ENCODE results near the gene EN2. TPM values are rescaled to one million over a fixed set of nuclear protein-coding genes. Genes with fewer than 3 reads are reported as not detected.

EN2 gene
- total RNA-seq, 1 experiment from 2014 or later, result not detected

- POLR2A ChIA-PET (ENCODE audit: unreplicated experiment), result no interaction called here
- no peak overlapping the region for H3K4me2 ChIP-seq
- H3K4me1 ChIP-seq (replicated peaks; ENCODE audit: insufficient read depth), result no peaks in the 10 kb centered on the region
- no peak overlapping the region for H3K27ac ChIP-seq
- intact Hi-C loops (cut with micrococcal nuclease; ENCODE audit: unreplicated experiment), result no loop called here
- no peak overlapping the region for H2AFZ ChIP-seq
- no peaks in the 10 kb centered on the region for H3K9me3 ChIP-seq (ENCODE audit: insufficient read depth, low read depth)
- no peaks in the 10 kb centered on the region for H3F3A ChIP-seq (ENCODE audit: insufficient read depth, low read depth)
- no peaks in the 10 kb centered on the region; the same call in 1 of the 2 replicates for H4K20me1 ChIP-seq (ENCODE audit: insufficient read depth)
- H3K79me2 ChIP-seq (ENCODE audit: low read depth), result no peaks in the 10 kb centered on the region
- H3K36me3 ChIP-seq (ENCODE audit: low read depth), result no peaks in the 10 kb centered on the region
- no peak for DNase-seq
- H3K9me2 ChIP-seq (ENCODE audit: insufficient read depth), result no peaks in the 10 kb centered on the region
- peaks cover 99% of the 10 kb centered on the region for H3K27me3 ChIP-seq (ENCODE audit: insufficient read depth, low read depth)
- BruUV-seq (replicated peaks), result no TSS peak
- H3K4me3 ChIP-seq, result no peak overlapping the region
- TF ChIP-seq EZH2 (IDR thresholded peaks at IDR 0.05; ENCODE audit: low read depth), result no peak
- TF ChIP-seq, protein P1, sequence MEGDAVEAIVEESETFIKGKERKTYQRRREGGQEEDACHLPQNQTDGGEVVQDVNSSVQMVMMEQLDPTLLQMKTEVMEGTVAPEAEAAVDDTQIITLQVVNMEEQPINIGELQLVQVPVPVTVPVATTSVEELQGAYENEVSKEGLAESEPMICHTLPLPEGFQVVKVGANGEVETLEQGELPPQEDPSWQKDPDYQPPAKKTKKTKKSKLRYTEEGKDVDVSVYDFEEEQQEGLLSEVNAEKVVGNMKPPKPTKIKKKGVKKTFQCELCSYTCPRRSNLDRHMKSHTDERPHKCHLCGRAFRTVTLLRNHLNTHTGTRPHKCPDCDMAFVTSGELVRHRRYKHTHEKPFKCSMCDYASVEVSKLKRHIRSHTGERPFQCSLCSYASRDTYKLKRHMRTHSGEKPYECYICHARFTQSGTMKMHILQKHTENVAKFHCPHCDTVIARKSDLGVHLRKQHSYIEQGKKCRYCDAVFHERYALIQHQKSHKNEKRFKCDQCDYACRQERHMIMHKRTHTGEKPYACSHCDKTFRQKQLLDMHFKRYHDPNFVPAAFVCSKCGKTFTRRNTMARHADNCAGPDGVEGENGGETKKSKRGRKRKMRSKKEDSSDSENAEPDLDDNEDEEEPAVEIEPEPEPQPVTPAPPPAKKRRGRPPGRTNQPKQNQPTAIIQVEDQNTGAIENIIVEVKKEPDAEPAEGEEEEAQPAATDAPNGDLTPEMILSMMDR (conservative IDR thresholded peaks at IDR 0.05), result no peak
- CTCF ChIA-PET, result no interaction called here
These were observed 8.3 kb downstream of the EN2 start for GRCh38 chr7:155466142-155466813.

DNA sequence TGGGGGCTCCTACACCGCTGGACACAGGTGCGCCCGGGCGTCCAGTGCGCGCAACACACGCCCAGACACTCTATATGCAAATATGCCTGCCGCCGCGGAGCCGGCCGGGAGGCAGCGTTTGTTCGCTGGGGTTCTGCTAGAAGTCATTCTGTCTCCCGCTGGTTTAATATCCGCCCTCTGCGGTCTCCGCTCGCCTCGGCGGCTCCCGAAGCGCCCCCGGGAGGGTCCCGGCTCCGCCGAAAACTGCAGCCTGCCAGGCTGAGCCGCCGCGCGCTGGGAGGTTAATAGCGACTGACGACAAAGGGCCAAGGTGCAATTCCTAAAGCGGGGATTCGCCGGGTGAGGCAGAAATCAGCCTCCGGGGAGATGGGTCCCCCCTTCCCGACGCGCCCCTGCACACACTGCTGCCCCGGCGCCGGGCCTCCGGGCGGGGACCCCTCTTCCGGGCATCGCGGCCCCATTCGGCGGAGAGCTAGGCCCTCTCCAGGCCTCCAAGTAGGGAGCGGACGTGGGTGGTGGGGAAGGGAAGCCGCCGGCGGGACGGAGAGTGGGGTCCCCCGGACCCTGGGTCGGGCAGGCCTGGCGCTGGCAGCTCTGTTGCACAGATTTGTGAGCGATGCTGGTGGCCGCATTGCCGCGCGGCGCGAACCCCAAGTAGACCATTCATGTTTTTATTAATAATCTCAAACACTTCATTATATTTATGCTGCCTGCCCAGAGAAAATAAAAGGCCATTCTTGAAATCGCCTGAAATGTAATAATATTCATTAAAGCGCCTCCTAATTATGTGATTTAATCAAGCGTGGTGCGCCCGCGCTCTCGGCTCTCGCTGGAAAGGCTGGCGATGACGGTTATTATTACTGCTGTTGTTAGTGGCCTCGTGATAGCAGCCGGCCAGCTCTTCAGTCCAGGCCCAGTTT is 9.1 kb downstream of the EN2 start:
- ChIA-PET POLR2A (ENCODE audit: unreplicated experiment) (no interaction called here), CTCF (no interaction called here)
- intact Hi-C loops (cut with micrococcal nuclease; ENCODE audit: unreplicated experiment), result no loop called here
- TF ChIP-seq, protein P1 (conservative IDR thresholded peaks at IDR 0.05), result no peak
- no peak for TF ChIP-seq EZH2 (IDR thresholded peaks at IDR 0.05; ENCODE audit: low read depth)
- H3K9me2 ChIP-seq (ENCODE audit: insufficient read depth), result no peaks in the 10 kb centered on the region
- no peak overlapping the region for H3K27ac ChIP-seq
- no peaks in the 10 kb centered on the region for H3F3A ChIP-seq (ENCODE audit: insufficient read depth, low read depth)
- H4K20me1 ChIP-seq (ENCODE audit: insufficient read depth), result no peaks in the 10 kb centered on the region; the same call in 1 of the 2 replicates
- no peak overlapping the region for H3K4me3 ChIP-seq
- H3K27me3 ChIP-seq (ENCODE audit: insufficient read depth, low read depth), result peaks cover 99% of the 10 kb centered on the region
- H3K36me3 ChIP-seq (ENCODE audit: low read depth), result no peaks in the 10 kb centered on the region
- no peak overlapping the region for H2AFZ ChIP-seq
- DNase-seq, result no peak
- no peaks in the 10 kb centered on the region for H3K4me1 ChIP-seq (replicated peaks; ENCODE audit: insufficient read depth)
- no TSS peak for BruUV-seq (replicated peaks)
- no peaks in the 10 kb centered on the region for H3K9me3 ChIP-seq (ENCODE audit: insufficient read depth, low read depth)
- no peak overlapping the region for H3K4me2 ChIP-seq
- H3K79me2 ChIP-seq (ENCODE audit: low read depth), result no peaks in the 10 kb centered on the region

GRCh38 chr7:155467846-155468784 is 10.2 kb downstream of the EN2 start:
- peaks cover 99% of the 10 kb centered on the region for H3K27me3 ChIP-seq (ENCODE audit: insufficient read depth, low read depth)
- H3K4me3 ChIP-seq, result no peak overlapping the region
- TF ChIP-seq, protein P1 (conservative IDR thresholded peaks at IDR 0.05), result no peak
- no peak for TF ChIP-seq EZH2 (IDR thresholded peaks at IDR 0.05; ENCODE audit: low read depth)
- H4K20me1 ChIP-seq (ENCODE audit: insufficient read depth), result no peaks in the 10 kb centered on the region; the same call in 1 of the 2 replicates
- H3K79me2 ChIP-seq (ENCODE audit: low read depth), result no peaks in the 10 kb centered on the region
- BruUV-seq (replicated peaks), result no TSS peak
- CTCF ChIA-PET, result no interaction called here
- H3K9me3 ChIP-seq (ENCODE audit: insufficient read depth, low read depth), result no peaks in the 10 kb centered on the region
- intact Hi-C loops (cut with micrococcal nuclease; ENCODE audit: unreplicated experiment), result no loop called here
- H3K36me3 ChIP-seq (ENCODE audit: low read depth), result no peaks in the 10 kb centered on the region
- no peaks in the 10 kb centered on the region for H3K4me1 ChIP-seq (replicated peaks; ENCODE audit: insufficient read depth)
- POLR2A ChIA-PET (ENCODE audit: unreplicated experiment), result no interaction called here
- H3F3A ChIP-seq (ENCODE audit: insufficient read depth, low read depth), result no peaks in the 10 kb centered on the region
- H3K4me2 ChIP-seq, result no peak overlapping the region
- no peak for DNase-seq
- H3K9me2 ChIP-seq (ENCODE audit: insufficient read depth), result no peaks in the 10 kb centered on the region
- H3K27ac ChIP-seq, result no peak overlapping the region
- no peak overlapping the region for H2AFZ ChIP-seq
